ENCODE measurements around the gene GAPDH.

- TF ChIP-seq POLR2A (IDR thresholded peaks at IDR 0.05) (no peak), CTCF (IDR thresholded peaks at IDR 0.05) (no peak)
Observed at GRCh38 chr12:6547987-6548386, 13.7 kb downstream of the GAPDH start.

Measured in body of pancreas (tissue), 4 donors.